ENCODE results near the gene LMO1.

The LMO1 gene

DNA sequence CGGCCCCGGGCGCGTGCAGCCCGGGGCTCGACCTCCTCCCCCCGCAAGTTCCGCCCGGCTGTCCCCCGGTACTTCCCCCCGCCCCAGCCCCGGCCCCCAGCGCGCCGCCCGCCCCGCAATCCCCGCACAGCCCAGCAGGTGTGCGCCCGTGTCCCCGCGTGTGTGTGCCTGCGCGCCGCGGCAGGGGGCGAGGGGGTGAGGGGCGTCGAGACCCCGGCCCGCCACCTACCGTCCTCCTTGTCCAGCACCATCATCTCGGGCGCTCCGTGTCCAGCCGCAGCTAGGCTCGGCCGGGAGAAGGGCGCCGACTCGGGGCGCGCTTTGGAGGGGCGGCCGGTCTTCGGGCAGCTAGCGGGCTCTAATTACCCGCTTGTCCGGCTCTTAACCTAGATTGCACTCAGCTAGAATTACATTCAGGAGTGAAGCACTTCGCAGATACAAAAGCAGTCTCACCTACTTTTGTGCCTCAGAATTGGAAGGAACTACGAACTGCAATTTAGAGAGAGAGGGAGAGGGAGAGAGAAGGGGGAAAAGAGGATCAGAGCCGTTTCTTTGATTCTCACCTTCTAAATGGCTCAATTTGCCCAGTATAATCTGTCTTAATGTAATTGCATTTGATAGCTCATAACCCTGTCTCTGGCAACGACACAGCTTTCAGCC lies 439 bp downstream of the LMO1 start:
- peak; percentile 90 for DNase-seq

DNA sequence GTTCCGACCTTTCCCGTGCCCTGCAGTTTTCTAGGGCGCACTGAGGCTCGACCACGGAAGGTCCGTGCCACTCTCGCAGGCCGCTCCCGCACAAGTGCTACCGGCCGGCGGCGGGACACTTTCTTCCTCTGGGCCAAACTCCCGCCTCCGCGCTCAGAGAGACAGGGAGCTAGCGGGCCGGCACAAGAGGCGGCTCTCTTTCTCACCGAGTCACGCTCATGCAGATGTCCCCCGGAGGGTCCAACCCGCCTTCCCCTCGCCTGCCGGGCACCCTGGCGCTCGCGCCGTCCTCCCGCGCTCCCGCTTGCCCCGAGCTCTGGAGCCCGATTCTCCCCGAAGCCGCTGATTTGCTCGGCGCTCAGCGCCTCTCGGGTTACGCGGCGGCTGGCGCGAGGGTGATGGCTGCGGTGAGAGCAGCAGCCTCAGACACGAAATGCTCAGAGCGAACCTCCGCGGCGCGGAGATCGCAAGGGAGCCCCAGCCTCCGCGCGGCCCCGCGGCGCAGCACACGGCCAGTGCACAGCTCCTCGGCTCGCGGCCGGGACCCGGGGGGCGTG lies 1.0 kb downstream of the LMO1 start:
- peak; percentile 42 for DNase-seq

DNA sequence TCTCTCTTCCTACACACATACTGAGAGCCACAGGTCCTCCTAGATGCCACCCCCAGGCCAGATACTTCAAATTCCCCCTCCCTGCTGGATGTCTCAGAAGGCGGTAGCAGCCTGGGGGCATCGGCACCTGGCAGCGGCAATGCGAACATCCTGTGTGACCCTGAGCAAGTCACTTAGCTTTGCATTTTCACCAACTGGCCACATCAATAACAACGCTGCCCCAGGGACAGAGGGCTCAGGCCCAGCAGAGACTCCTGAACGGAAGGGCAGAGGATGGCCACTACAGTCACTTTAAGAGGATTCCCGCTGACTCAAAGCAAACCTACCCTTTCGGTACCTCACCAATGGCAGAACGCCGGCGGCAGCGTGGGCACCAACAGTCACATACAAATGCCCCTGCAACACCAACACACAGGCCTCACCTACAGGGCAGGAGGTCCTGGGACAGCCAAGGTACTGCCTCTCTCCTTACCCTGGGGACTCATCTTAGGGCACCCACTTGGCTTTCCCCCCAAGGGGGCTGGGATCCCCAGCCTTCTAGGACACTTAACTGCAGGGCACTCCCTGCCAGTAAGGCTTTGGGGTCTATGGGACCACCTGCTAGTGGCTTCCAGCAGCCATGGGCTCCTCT lies 1.6 kb downstream of the LMO1 start:
- DNase-seq: no peak

DNA sequence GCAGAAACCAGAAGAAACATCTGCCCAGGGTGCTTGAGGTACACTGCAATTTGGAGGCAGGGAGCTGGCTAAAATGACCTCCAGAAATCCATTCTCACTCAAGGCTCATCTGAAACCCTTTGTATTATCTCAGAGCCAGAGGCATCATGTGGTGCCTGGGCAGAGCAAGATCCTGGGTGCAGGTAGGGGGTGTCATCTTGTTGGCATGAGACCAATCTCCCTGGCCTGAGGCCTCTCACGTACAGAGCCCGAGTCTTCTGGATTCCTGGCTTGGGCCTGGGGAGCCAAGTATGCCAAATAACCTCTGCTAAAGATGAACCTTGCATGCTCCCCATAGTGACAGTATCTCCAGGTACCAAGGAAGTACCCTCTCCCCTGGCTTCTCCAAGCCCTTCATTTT lies 2.4 kb downstream of the LMO1 start:
- no peak for DNase-seq

DNA sequence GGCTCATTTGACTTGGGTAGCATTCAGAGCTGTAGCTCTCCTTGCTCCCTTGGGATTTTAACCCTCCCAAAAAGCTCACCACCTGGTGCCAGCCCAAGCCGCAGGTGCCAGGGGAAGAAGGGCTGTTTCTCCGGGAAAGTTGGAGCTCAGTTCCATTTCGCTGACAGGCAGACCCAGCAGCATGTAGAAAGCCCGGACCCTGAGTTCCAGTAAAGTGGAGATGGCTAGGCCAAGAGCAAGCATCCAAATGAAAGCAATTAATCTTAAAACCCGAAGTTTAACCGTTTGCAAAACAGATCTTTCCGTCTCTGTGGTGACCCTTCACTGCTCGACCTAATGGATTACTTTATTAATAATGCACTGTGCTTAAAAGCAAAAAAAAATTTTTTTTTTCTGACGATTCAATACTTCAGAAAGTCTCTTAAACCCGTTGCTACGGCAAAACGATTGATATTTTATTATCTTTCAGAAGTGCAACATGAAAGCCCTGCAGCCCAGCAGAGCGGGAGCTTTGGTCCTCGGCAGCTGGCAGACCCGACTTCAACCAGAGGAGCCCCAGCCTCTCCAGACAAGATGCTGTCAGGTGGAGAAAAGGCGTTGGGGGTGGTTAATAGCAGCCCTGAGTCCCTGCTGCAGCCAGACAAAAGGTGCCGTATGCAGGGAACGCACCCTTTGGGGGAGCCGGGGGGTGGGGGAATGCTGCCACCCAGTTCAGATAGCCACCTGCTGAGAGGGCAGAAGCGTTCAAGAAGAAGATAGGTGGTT lies 3.3 kb downstream of the LMO1 start:
- DNase-seq: no peak

DNA sequence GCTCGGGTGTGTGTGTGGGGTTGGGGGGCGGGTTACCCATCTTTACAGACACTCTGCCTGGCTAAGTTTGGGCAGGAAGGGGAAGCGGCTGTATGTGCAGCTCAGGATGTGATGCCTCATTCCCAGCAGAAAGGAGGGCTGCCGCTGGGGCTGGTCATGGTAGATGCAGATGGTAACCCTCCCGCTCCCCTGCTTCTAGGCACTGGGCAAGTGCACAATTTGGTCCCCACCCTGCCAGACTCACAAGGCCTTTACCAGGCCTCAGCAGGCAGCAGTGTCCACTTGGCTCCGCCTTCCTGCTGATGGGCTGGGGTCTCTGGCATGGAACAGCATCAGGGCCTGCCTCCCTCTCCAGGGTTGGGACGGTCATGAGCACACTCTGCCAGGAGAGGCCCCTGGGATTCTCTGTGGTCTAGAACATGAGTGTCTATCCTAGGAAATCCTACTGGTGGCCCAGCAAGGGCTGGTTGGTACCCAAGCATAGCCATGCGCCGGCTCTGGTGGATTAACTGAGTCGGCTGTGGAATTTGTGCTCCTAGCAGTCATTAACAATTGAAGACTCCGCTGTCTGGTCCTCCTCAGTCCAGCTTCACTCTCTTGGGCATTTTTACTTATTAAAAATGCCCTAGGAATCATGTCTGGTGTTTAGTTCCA lies 4.2 kb downstream of the LMO1 start:
- DNase-seq: no peak

DNA sequence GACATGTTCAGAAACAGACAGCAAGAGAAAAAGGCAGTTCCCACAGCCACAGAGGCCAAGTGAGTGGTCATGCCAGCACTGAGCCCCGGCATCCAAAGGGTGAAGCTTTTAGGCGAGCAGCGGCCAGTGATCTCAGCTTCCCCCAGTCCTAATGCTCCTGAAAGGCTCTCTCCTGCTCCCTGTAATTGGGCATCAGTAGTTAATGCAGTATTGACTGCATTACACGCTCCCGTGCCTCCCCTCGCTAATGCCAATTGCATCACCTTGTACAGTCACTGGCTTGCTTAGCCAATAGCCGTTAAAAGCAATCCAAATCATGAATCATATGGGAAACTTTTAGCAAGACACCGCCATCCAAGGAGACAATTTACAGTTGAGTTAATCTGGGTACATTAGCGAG lies 4.9 kb downstream of the LMO1 start:
- DNase-seq: no peak

DNA sequence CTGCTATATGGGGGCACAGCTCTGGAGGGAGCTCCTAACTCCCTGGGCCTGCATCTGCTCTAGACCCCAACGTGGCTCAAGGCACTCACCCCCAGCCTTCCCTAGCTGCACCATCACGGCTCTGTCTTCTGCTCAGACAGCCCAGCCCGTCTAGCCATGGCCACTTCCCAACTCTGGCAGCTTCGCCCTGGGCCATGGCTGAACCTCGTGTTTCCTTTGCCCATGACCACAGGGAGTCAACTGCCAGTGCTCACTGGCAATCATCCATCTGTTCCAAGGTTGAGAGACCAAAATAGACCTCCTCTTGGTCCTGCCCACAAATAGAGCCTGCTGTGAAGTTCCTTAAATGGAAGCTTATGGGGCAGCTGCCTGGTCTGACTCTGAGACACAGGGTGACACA lies 5.4 kb downstream of the LMO1 start:
- DNase-seq: no peak

DNA sequence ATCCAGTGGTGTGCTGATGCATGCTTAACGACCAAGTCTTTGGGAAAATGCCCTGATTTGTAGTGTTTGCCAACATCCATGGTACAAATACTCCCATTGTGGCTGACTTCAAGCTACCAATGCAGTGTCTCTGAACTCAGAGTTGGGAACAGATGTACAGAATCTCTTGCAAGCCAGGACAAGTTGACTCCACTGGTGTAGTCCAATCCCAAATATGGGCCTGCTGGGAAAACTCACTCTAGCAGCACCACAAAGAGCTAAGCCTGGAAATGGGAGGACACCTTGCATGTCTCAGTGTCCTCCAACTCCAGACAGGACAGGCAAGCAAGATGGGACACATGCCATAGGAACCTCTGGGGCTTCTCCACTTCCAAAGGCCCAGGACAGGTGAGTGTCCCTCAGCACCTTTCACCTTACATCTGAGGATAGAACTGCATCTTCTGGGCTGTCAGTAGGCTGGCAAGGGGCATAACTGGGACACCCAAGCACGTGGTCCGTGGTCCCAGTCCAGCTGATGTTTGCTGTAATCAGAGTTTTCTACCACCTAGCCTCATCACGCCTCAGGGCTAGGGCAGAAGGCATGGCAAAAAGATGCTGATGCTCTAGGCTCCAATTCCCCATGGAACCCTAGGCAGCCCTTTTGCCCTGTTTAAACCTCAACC lies 6.5 kb downstream of the LMO1 start:
- DNase-seq: no peak

DNA sequence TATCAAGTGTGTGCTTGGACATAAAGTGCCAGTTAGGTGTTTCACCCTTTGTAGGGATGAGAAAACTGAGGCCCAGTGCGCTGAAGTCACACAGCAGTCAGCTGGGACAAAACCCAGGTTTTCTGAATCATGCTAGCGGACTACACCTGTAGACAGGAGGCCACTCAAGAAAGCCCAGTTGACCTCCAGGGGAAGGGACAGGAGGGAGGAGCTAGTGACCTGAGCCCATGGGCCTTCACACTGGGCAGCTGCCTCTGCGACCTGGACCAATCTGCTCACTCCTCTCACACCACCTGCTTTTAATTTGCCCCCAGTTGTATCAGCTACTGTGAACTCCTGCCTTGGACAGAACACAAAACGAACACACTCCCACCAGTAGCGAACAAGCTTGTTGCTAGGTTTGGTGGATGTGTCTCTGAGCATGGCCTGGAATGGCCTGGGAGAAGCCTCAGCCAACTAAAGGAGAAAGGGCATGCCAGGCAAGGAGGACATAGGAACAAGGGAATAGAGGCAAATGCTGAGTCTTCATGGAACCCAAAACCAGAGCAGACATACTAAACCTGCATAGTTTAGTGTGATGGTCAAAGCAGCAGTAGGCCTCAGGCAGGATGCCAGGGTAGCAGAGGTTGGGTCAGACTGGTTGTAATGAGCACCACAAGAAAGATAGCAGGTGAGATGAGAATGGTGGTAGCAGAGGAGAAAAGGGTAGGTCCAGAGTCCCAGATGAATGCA lies 7.2 kb downstream of the LMO1 start:
- DNase-seq: no peak

DNA sequence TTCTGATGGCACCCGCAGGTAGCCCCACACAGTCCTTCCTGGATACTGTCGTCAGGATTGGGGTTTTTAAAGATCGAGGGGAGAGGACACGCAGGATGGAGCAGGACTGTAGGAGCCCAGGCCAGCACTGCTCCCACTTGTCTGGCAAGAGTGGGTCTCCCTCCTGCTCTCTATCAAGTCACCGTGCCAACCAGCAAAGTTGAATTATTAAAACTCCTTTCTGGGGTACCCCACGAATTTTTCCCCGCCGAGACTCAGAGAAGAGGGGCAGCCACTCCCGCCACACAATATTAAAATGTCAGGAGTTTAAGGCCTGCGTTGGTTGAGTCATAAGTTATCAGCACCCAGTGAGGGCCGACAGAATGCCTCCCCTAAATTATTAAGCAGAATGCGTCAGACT lies 10.1 kb downstream of the LMO1 start:
- no peak for DNase-seq

DNA sequence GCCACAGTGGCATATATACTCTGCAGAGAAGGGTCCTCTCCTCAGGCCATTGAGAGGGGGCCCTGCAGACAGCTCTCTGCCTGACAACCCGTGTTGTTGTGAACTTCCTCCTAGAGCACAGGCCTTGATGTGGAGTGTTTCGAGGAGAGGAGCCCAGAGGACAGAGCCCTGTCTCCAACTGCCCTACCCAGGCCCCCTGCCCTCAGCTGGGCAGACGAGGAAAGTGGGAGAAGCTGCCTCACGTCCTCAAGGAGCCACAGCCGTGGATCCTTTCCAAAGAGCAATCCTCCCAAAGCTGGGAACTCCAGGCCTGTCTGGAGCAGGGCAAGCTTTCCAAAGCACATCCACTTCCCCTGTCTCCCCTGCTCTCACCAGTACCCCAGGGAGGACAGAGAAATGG lies 10.7 kb downstream of the LMO1 start:
- no peak for DNase-seq

DNA sequence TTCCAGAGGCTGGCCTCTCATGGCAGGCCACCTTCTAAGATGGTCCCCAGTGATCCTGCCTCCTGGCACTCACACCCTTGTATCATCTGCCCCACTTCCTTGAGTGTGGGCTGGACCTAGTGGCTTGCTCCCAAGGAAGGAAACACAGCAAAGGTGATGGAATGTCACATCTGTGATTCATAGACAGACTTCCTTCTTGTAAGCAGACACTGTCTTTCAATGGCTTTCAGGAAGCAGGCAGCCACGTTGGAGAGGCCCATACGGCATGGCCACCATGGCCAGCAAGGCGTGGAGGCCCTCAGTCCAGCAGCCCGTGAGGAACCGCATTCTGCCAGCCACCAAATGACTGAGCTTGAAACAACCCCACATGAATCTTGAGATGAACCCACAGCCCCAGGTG lies 11.3 kb downstream of the LMO1 start:
- no peak for DNase-seq

DNA sequence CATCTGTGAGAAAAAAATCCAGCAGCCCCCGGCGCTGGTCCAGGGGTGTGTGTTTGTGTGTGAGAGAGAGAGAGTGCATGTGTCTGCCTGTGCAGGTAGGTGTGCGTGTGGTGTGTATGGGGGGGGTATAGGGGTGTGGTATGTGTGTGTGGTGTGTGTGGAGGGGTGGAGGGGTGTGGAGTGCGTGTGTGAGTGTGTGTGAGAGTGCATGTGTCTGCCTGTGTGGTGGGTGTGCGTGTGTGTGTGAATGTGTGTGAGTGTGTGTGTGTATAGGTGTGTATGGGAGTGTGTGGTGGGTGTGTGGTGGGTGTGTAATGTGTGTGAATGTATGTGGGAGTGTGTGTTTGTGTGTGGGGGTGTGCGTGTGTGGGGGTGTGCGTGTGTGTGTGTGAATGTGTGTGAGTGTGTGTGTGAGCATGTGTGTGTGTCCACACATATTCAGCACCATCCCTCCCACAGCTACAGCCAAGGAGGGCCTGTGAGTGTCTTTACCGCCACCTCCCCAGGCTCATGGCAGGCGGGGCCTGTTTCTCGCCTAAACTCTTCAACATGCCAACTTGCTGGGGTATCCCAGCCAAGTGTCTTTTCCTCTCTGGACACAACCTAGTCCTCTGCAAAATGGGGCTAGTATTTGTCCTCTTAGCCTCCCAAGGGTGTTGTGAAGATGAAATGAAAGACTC lies 11.9 kb downstream of the LMO1 start:
- no peak for DNase-seq

DNA sequence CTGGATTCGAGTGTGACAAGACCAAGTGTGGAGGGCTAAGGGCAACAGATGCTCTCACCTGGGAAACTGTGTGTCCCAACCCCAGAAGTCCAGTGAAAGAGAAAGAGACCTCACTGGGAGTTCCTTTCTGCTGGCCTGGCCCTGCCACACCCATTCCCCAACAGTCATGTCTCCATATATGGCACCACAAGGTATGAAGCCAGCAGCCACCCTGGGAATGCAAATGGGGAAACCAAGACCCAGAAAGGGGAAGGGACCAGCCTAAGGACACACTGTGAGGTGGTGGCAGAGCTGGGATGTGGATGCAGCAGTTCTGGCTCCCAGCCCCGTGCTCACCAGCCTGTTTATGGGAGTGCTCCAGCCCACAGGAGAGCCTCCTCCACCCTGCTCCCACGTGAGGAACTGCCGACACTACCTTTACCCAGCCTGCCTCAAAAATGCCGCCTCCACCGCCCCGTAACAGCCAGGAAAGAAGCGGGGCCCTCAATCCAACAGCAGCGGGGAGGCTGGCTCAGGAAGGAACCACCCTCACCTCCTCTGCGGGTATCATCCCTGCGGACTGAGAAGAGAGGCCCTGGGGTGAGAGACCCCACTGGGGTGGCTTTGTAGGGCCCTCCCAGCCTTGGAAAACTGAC lies 12.6 kb downstream of the LMO1 start:
- no peak for DNase-seq

DNA sequence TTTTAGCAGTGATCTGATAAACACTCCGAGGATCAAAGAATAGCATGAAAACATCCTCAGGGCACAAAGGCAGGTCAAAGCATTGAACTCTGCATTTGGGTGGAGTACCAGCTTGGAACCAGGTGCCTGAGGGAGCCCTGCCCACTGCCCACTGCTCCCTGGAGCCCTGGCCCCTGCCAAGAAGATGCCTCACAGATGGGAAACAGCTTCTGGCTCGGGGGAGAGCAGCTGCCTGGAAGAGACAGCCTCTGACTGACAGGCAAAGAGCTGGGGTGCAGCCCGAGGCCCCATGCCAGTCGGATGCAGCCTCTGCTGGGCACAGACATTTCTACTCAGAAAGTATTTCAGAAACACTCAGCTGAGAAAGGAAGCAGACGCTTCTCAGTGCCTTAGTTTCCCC lies 13.2 kb downstream of the LMO1 start:
- DNase-seq: no peak

DNA sequence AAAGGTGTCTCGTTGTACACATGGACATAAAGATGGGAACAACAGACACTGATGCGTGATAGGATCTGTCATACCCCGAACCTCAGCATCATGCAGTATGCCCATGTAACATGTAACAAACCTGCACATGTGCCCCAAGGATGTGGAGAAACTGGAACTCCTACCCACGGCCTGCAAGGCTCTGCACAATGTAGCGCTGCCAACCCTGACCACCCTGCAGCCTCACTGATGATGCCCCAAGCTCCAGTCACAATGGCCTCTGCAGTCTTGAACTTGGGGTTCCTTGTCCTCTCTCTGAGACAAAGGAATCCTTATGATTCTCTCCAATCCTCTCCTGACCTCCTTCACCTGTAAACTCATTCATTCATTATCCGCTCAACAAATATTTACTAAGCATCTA lies 14.2 kb downstream of the LMO1 start:
- DNase-seq: no peak

DNA sequence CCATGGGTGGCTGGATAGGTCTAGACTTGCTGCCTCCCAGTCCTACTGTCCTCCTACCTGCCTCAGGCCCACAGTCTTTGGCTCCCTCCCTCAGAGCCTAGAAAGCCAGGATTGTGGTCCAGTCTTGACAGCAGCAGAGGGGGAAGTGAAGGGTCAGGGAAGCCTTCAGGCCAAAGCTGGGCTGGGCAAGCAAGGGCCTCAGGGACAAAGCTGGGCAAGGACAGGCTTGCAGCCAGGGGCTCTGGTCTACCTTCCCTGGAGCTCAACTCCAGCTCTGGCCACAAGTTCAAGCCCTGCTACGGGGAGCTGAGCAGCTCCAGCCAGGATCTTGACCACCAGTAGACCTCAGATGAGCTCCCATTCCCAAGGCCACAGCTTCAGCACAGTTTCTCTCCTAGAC lies 14.9 kb downstream of the LMO1 start:
- no peak for DNase-seq

DNA sequence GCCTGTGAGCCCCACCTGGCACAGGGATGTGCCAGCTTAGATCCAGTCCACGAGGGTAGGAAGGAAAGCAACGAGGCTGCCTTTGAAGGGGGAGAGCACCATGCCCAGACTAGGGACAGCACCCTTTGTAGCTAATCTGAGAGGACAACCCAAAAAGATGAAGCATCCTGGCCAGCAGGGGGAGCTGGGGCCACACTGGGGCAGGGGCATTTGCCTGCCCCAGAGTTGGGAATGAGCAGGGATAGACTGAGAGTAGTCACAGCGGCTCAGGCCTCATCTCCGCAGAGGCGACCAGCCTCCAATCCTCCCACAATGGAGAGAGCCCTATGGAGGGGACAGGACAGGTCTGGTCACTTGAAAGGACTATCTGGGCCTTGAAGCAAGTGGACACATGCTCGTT lies 16.4 kb downstream of the LMO1 start:
- peak; percentile 71 for DNase-seq

DNA sequence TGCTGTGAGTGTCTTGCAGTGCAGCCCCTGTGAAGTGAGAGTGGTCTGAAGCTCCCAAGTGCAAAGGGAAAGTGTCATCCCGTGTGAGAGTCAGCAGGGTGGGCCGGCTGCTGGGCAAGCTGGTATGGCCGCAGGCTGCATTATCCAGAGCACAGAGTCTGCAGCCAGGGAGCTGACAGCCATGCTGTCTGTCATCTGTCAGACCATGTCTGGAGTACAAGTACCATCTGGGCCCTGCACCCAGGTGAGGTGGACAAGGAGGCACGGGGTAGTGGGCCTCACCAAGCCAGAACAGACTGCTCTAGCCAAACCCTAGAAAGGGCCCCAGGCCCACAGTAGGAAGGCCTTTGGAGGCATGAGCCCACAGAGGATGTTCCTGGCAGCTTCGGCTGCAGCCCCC lies 20.2 kb downstream of the LMO1 start:
- DNase-seq: peak; percentile 56
